Endometrial microvascular endothelial cells (primary cell): Measurements from ENCODE around the gene TLE1. TPM values are rescaled to one million over a fixed set of nuclear protein-coding genes. Genes with fewer than 3 reads are reported as not detected.
"Not testable (repeated sequence)": the region's sequence is repeated elsewhere in the genome, so short reads cannot be mapped to it uniquely, and the experiment has no call there.

Source experiments
- in situ Hi-C: cut with HindIII; loops from 2 replicates; pipeline ENCODE4 v1.10.0; 2017; ENCODE audit warnings: low sequenced_read_pairs, low pct_unique_long_range_greater_than_20kb; ENCODE audit errors: inconsistent ontology term
- total RNA-seq: library from RNA; depleted of rRNA; stranded (reverse); fragments of >200 nt; gene quantifications from one replicate; pipeline ENCODE4 v1.2.3, GENCODE V29; 2015; ENCODE audit errors: inconsistent ontology term

Gene TLE1
- total RNA-seq, 1 donor from 2014 or later, result 16.9 TPM

- in situ Hi-C loops, result no loop called here
Observed at GRCh38 chr9:81595887-81596543, 93.3 kb downstream of the TLE1 start.

DNA sequence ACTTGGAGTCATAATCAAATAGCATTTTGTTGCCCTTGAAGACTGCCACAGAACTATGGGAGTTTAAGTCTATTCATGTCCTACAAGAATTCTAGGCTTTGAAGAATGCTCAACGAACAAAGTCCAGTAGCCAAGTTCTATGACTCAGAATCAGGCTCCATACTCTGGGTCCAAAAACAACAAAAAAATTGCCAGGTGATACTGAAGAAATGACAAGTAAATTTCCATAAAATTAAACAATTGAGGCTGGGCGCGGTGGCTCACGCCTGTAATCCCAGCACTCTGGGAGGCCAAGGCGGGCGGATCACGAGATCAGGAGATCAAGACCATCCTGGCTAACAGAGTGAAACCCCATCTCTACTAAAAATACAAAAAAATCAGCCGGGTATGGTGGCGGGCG, 94.1 kb downstream of the TLE1 start:
- in situ Hi-C loops, result not testable (repeated sequence)

GRCh38 chr9:81594415-81594814, 94.9 kb downstream of the TLE1 start:
- in situ Hi-C loops, result no loop called here

- in situ Hi-C loops, result no loop called here
Observed at GRCh38 chr9:81592887-81593266, 96.5 kb downstream of the TLE1 start.

- in situ Hi-C loops, result no loop called here
Observed at GRCh38 chr9:81591791-81592190, 97.6 kb downstream of the TLE1 start.

DNA sequence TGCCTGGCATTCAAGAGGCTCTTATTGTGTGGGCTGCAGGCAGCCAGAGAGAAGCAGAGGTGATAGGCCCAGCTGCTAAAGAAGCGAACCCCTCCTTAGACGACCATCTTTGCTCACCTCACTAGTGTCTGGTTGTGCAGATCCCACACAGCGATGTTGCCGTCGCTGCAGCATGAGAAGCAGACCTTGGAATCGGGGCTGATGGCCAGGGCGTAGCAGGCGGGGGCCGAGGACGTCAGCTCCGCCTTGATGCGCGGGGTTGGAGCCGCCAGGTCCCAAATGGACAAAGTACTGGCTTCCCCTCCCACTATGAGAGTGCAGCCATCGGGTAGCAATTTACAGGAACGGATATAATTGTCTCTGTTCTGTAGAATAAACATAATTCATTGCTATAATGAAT, 98.7 kb downstream of the TLE1 start:
- in situ Hi-C loops, result no loop called here

DNA sequence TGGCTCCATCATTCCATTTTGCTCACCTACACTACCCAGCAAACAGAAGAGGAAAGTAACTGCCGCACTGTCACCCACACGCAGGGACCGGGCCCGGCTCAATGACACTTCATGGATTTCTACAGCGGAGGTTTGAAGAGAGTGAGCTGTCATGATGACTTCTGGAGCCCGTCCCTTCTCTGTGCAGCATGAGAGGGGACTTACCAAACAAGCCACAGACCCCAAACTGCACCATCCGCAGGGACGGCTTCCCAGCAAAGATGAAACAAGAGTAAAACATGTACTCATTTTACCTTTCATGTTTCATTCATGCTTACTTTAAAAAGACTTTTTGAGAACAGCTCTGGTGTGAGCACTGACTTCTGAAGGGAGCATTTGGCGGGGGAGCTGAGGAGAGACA, 99.5 kb downstream of the TLE1 start:
- in situ Hi-C loops, result no loop called here

GRCh38 chr9:81589392-81589791, 100.0 kb downstream of the TLE1 start:
- in situ Hi-C loops, result no loop called here

DNA sequence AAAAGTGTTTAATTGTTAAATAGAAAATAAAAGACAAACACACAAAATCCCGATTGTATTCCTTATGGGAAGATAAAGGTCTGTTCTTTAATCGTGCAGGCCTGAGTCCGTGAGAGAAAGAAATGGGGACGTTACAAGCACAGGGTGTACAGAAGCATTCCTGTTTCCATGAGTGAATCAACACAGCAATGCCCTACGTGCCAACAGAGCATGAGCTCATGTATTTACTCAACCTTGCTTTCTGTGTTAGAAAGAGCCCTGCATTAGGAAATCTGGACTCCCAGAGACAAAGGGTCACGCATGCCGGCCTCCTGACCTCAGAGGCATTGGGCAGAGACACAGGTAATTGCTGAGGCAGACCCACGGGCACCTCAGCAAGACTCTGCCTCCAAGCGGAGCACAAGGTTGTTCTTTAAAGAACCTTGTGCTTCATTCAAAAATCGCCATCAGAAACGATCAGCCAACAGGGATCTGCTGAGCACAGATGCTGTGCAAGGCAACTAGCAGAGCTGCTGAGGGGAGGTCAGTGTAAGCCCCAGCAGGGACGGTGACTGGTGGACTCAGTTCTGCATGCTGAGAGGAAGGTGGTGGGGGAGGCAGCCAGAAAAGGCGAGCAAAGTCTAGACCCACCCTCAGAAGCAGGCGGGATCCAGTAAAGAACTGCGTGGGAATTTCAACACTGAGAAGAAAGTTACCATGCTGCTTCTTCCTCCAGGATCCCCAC, 101.0 kb downstream of the TLE1 start:
- in situ Hi-C loops, result no loop called here

- in situ Hi-C loops, result no loop called here
Observed at GRCh38 chr9:81586786-81587185, 102.6 kb downstream of the TLE1 start.

DNA sequence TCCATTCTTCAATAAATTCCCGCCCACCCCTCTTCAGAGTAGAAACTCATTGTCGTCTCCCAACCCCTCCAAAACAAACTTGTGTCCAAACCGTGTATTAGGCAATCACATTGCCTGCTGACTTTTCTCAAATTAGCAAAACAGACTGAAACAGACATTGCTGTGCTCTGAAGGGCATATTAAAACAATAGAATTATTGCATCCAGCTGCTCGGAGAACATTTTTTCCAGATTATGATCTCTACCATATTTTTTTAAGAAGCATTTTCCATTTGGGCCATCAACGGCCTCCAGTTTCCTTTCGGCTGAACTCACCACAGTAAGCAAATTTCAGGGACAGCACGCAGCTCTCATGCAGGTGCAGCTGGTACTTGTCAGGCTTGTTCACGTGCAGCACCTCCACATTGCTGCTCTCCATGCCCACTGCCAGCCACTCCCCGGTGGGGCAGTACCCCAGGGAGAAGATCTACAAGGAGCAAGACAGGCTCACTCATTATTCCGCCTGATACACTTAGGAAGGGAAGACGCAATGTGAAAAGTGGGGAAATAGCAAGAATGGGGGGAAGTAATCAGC, 104.1 kb downstream of the TLE1 start:
- in situ Hi-C loops, result no loop called here

GRCh38 chr9:81584099-81584498, 105.2 kb downstream of the TLE1 start:
- in situ Hi-C loops, result no loop called here

- in situ Hi-C loops, result no loop called here
Observed at GRCh38 chr9:81581986-81582385, 107.4 kb downstream of the TLE1 start.

GRCh38 chr9:81579381-81579780, 110.0 kb downstream of the TLE1 start:
- in situ Hi-C loops, result no loop called here

DNA sequence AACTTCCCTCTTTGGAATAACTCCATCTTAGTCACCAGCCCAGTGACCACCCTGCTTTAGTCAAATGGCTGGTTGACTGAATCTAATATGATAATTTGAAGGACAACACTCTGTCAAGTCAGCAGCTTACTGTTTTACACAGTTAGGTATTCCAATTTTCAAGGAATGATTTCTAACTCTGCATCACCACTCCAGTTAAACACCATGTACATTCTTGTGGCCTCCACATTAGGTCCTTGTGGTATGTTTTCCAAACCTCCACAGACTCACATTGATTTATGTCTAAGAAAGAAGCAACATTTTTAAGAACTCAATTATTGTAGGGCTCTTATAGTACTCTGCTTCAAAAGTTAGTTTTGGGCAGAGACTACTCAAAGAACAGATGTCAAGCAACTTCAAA, 110.7 kb downstream of the TLE1 start:
- in situ Hi-C loops, result no loop called here

DNA sequence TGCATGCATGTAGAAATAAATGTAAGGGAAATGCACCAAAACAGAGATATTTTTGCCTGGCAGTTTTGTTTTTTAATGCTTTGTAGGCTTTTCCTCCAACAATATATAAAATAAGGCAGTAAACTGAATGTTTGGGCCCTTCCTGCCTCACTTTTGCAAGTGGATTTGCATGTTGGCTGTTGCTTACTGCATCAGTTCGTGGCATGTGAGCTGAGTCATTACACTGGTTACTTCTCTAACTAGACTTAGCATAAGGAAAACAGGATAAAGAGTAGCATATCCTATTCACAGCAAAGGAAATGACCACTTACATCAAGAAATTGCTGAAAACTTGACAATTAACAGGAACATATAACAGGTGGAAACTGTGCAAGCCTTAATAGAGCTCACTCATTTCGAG, 113.4 kb downstream of the TLE1 start:
- in situ Hi-C loops, result no loop called here

DNA sequence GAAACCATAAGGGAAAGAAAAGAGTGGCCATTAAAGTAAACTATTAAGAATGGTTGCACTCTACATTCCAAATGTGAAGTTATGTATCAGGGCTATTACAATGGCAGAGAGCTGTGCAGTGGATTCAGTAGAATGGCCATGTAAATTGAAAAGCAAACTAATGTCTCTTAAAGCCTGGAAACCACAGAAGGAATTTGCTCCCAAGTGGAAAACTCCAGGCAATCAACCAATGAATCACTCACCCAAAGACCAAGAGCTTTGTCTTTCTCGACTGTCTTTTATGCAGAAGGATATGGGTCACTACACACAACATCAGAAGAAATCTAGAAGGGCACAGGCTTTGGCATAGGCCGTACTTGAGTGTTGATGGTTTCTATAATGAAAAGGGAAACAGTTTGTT, 114.9 kb downstream of the TLE1 start:
- in situ Hi-C loops, result no loop called here

GRCh38 chr9:81573415-81574321, 115.7 kb downstream of the TLE1 start:
- in situ Hi-C loops, result no loop called here

GRCh38 chr9:81570083-81570482, 119.3 kb downstream of the TLE1 start:
- in situ Hi-C loops, result no loop called here
